ENCODE results near the gene MAP3K10. TPM values are rescaled to one million over a fixed set of nuclear protein-coding genes. Genes with fewer than 3 reads are reported as not detected.
"Not testable (repeated sequence)": the region's sequence is repeated elsewhere in the genome, so short reads cannot be mapped to it uniquely, and the experiment has no call there.

The MAP3K10 gene
- total RNA-seq, 1 donor = 8.0 TPM

- no peak for DNase-seq (ENCODE audit: low read depth)
- H3K4me3 ChIP-seq (ENCODE audit: low read depth, low read length) = no peak overlapping the region
- no peak for TF ChIP-seq CTCF (IDR thresholded peaks at IDR 0.05; ENCODE audit: insufficient read depth, low read length)
Measured at GRCh38 chr19:40159744-40160143, 31.5 kb upstream of the MAP3K10 start.

- TF ChIP-seq CTCF (IDR thresholded peaks at IDR 0.05; ENCODE audit: insufficient read depth, low read length) = no peak
- no peak for DNase-seq (ENCODE audit: low read depth)
- H3K4me3 ChIP-seq (ENCODE audit: low read depth, low read length) = no peak overlapping the region
Measured at GRCh38 chr19:40162104-40162503, 29.1 kb upstream of the MAP3K10 start.

GRCh38 chr19:40163541-40164129, 27.6 kb upstream of the MAP3K10 start:
- DNase-seq (ENCODE audit: low read depth) = no peak
- no peak overlapping the region for H3K4me3 ChIP-seq (ENCODE audit: low read depth, low read length)
- no peak for TF ChIP-seq CTCF (IDR thresholded peaks at IDR 0.05; ENCODE audit: insufficient read depth, low read length)

GRCh38 chr19:40165362-40165937, 25.8 kb upstream of the MAP3K10 start:
- DNase-seq (ENCODE audit: low read depth) = peak; percentile 47
- TF ChIP-seq CTCF (IDR thresholded peaks at IDR 0.05; ENCODE audit: insufficient read depth, low read length) = peak; percentile 84

GRCh38 chr19:40169482-40170302, 21.5 kb upstream of the MAP3K10 start:
- not testable (repeated sequence) for H3K4me3 ChIP-seq (ENCODE audit: low read depth, low read length); DNase-seq (ENCODE audit: low read depth)

More at GRCh38 chr19:40165362-40165937, 25.8 kb upstream of the MAP3K10 start:
- H3K4me3 ChIP-seq (ENCODE audit: low read depth, low read length) = no peak overlapping the region

- not testable (repeated sequence) for H3K4me3 ChIP-seq (ENCODE audit: low read depth, low read length); DNase-seq (ENCODE audit: low read depth)
Measured at GRCh38 chr19:40170303-40170989, 20.8 kb upstream of the MAP3K10 start.

- not testable (repeated sequence) for DNase-seq (ENCODE audit: low read depth); H3K4me3 ChIP-seq (ENCODE audit: low read depth, low read length)
Measured at GRCh38 chr19:40171293-40171692, 19.9 kb upstream of the MAP3K10 start.

GRCh38 chr19:40174092-40174491, 17.1 kb upstream of the MAP3K10 start:
- no peak overlapping the region for H3K4me3 ChIP-seq (ENCODE audit: low read depth, low read length)
- DNase-seq (ENCODE audit: low read depth) = no peak
- TF ChIP-seq CTCF (IDR thresholded peaks at IDR 0.05; ENCODE audit: insufficient read depth, low read length) = no peak
